Keratinocyte (primary cell): ENCODE measurements around the gene GREB1.

Source experiments
- EZH2 ChIP-seq: IDR thresholded peaks from one replicate; pipeline ENCODE4 v1.6.1; 2012; ENCODE audit warnings: inconsistent platforms, mild to moderate bottlenecking, low read length, moderate library complexity
- TF ChIP-seq, protein P1 (sequence below), 3 experiments: IDR thresholded peaks in 1 of 3; conservative IDR thresholded peaks in 1 of 3; optimal IDR thresholded peaks in 1 of 3; 2 replicates in 2 of 3; 3 replicates in 1 of 3; pipeline versions ENCODE3 to v1.5.1; 2011; ENCODE audit warnings: low read length in 3 of 3, mild to moderate bottlenecking in 3 of 3, moderate library complexity in 2 of 3, control low read depth in 1 of 3, inconsistent platforms in 1 of 3; ENCODE audit not compliant: insufficient read depth in 2 of 3; ENCODE audit errors: extremely low read depth in 1 of 3

DNA sequence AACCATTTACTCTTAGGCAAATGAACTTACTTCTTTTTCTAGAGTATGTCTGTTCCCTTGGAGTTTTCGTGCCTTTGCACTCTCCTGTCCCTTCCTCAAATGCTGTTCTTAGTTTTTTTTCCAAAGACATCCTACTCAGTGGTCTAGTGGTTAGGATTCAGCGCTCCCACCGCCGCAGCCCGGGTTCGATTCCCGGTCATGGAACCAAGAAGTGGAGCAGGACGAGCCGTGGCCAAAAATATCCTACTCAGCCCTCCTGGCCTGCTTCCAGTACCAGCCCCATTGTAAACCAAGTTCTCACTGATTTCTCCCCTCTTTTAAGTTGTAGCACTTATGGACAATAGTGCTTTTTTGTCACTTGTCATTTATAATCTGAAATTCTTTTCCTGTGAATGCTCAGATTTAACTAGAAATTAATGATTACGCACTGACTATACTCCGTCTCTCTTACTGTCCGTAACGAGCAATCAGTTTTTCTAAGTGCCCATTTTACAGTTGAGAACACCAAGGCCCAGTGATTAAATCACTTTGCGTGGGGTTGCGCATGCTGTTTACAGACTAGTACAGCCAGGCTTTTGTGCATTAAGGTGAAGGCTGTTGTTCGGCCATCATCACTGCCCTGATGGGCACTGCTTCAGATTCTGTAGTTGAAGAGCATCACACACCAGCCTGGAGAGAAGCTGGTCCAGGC lies 17.9 kb downstream of the GREB1 start:
- TF ChIP-seq, protein P1, sequence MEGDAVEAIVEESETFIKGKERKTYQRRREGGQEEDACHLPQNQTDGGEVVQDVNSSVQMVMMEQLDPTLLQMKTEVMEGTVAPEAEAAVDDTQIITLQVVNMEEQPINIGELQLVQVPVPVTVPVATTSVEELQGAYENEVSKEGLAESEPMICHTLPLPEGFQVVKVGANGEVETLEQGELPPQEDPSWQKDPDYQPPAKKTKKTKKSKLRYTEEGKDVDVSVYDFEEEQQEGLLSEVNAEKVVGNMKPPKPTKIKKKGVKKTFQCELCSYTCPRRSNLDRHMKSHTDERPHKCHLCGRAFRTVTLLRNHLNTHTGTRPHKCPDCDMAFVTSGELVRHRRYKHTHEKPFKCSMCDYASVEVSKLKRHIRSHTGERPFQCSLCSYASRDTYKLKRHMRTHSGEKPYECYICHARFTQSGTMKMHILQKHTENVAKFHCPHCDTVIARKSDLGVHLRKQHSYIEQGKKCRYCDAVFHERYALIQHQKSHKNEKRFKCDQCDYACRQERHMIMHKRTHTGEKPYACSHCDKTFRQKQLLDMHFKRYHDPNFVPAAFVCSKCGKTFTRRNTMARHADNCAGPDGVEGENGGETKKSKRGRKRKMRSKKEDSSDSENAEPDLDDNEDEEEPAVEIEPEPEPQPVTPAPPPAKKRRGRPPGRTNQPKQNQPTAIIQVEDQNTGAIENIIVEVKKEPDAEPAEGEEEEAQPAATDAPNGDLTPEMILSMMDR (optimal IDR thresholded peaks at IDR 0.05 in 1 of 3, IDR thresholded peaks at IDR 0.05 in 1 of 3, conservative IDR thresholded peaks at IDR 0.05 in 1 of 3; ENCODE audit: extremely low read depth in 1 of 3, insufficient read depth in 2 of 3, low read length in 3 of 3) = no peak
- TF ChIP-seq EZH2 = no peak
